Endothelial cell (in vitro differentiated cells): ENCODE data around the gene PIGU. TPM values are rescaled to one million over a fixed set of nuclear protein-coding genes. Genes with fewer than 3 reads are reported as not detected.
"Not testable (repeated sequence)": the region's sequence is repeated elsewhere in the genome, so short reads cannot be mapped to it uniquely, and the experiment has no call there.

Experiments
- DNase-seq: peaks from one replicate; pipeline ENCODE4 v3.0.0; 2021; ENCODE audit warnings: low spot score
- H3K27ac Mint-ChIP-seq: one replicate; pipeline ENCODE4 v1.8.0; 2021; ENCODE audit warnings: mixed read lengths, inconsistent platforms; ENCODE audit not compliant: unreplicated experiment
- H3K27me3 Mint-ChIP-seq: one replicate; pipeline ENCODE4 v1.8.0; 2021; ENCODE audit warnings: mild to moderate bottlenecking, moderate library complexity, mixed read lengths, inconsistent platforms; ENCODE audit not compliant: unreplicated experiment
- H3K36me3 Mint-ChIP-seq: one replicate; pipeline ENCODE4 v1.8.0; 2021; ENCODE audit warnings: mild to moderate bottlenecking, low read depth, mixed read lengths, inconsistent platforms; ENCODE audit not compliant: unreplicated experiment
- H3K4me1 Mint-ChIP-seq: one replicate; pipeline ENCODE4 v1.8.0; 2021; ENCODE audit warnings: mild to moderate bottlenecking, mixed read lengths, inconsistent platforms; ENCODE audit not compliant: unreplicated experiment
- H3K4me3 Mint-ChIP-seq: one replicate; pipeline ENCODE4 v1.8.0; 2021; ENCODE audit warnings: mild to moderate bottlenecking, mixed read lengths, inconsistent platforms; ENCODE audit not compliant: unreplicated experiment
- H3K9me3 Mint-ChIP-seq: one replicate; pipeline ENCODE4 v1.8.0; 2021; ENCODE audit warnings: mixed read lengths, inconsistent platforms; ENCODE audit not compliant: unreplicated experiment
- CTCF ChIP-seq: fragments of 200-600 bp; sonication (generic); IDR thresholded peaks from one replicate; pipeline ENCODE4 v1.5.0; 2021; ENCODE audit warnings: antibody characterized with exemption; ENCODE audit not compliant: unreplicated experiment
- total RNA-seq: library from RNA; stranded (reverse); fragmentation: NEBNext Ultra II Directional; extraction: Animal tissue kit (Norgen Biotek cat#: 25700); gene quantifications from one replicate; pipeline ENCODE4 v1.2.1, GENCODE V29; 2021; ENCODE audit not compliant: unreplicated experiment

PIGU gene
- total RNA-seq, 1 donor from 2014 or later = 16.5 TPM

- H3K36me3 Mint-ChIP-seq = no peaks in the 10 kb centered on the region
- no peak overlapping the region for H3K4me3 Mint-ChIP-seq
- no peak for DNase-seq
- H3K27me3 Mint-ChIP-seq = peaks cover 3% of the 10 kb centered on the region
- no peak for TF ChIP-seq CTCF
- H3K4me1 Mint-ChIP-seq = peaks cover 8% of the 10 kb centered on the region
- no peaks in the 10 kb centered on the region for H3K9me3 Mint-ChIP-seq
- peak overlapping the region; percentile 50 for H3K27ac Mint-ChIP-seq
Measured at GRCh38 chr20:34675561-34675960, 1.3 kb downstream of the PIGU start.

DNA sequence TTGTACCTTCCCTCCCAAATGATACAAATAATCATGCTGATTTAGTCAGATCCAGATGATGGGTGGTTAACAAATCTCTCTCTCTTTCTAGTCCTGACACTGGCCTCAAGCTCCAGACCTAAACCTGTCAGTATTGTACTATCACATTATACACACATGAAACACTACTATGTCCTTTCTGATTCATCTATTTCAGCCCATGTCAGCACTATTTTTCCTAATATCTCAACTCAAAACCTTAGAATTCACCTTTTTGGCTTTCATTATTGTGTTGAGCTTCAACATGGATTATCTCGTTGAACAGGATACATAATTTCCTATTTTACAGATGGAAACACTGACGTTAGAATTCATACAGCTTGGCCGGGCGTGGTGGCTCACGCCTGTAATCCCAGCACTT is 3.5 kb downstream of the PIGU start:
- TF ChIP-seq CTCF = no peak
- H3K4me3 Mint-ChIP-seq = no peak overlapping the region
- H3K27me3 Mint-ChIP-seq = peaks cover 3% of the 10 kb centered on the region
- H3K36me3 Mint-ChIP-seq = peaks cover 3% of the 10 kb centered on the region
- H3K9me3 Mint-ChIP-seq = no peaks in the 10 kb centered on the region
- H3K4me1 Mint-ChIP-seq = peaks cover 8% of the 10 kb centered on the region
- no peak overlapping the region for H3K27ac Mint-ChIP-seq
- no peak for DNase-seq

DNA sequence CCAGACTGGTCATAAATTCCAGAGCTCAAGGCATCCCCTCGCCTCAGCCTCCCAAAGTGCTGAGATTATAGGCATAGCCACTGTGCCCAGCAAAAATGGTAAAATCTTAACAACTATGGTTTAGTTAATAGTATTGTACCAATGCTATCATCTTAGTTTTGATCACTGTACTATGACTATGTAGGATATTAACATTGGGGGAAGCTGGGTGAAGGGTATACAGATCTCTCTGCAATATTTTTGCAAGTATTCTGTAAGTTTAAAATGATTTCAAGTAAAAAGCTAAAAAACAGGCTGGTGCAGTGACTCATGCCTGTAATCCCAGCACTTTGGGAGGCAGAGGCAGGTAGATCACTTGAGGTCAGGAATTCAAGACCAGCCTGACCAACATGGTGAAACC is 7.8 kb downstream of the PIGU start:
- H3K4me3 Mint-ChIP-seq = no peak overlapping the region
- H3K27ac Mint-ChIP-seq = no peak overlapping the region
- no peak for TF ChIP-seq CTCF

GRCh38 chr20:34664751-34665150 is 12.1 kb downstream of the PIGU start:
- H3K9me3 Mint-ChIP-seq = not testable (repeated sequence)

More for the DNA sequence above, 7.8 kb downstream of the PIGU start:
- H3K4me1 Mint-ChIP-seq = no peaks in the 10 kb centered on the region
- no peaks in the 10 kb centered on the region for H3K9me3 Mint-ChIP-seq
- no peaks in the 10 kb centered on the region for H3K27me3 Mint-ChIP-seq
- H3K36me3 Mint-ChIP-seq = peaks cover 3% of the 10 kb centered on the region
- no peak for DNase-seq

GRCh38 chr20:34663213-34663943 is 13.5 kb downstream of the PIGU start:
- no peak for DNase-seq
- H3K27me3 Mint-ChIP-seq = peaks cover 2% of the 10 kb centered on the region
- no peaks in the 10 kb centered on the region for H3K36me3 Mint-ChIP-seq
- no peak for TF ChIP-seq CTCF
- no peak overlapping the region for H3K4me3 Mint-ChIP-seq
- H3K27ac Mint-ChIP-seq = no peak overlapping the region
- no peaks in the 10 kb centered on the region for H3K9me3 Mint-ChIP-seq
- no peaks in the 10 kb centered on the region for H3K4me1 Mint-ChIP-seq

More at GRCh38 chr20:34664751-34665150, 12.1 kb downstream of the PIGU start:
- not testable (repeated sequence) for H3K4me1 Mint-ChIP-seq, H3K27me3 Mint-ChIP-seq, DNase-seq, H3K27ac Mint-ChIP-seq, H3K36me3 Mint-ChIP-seq, H3K4me3 Mint-ChIP-seq

DNA sequence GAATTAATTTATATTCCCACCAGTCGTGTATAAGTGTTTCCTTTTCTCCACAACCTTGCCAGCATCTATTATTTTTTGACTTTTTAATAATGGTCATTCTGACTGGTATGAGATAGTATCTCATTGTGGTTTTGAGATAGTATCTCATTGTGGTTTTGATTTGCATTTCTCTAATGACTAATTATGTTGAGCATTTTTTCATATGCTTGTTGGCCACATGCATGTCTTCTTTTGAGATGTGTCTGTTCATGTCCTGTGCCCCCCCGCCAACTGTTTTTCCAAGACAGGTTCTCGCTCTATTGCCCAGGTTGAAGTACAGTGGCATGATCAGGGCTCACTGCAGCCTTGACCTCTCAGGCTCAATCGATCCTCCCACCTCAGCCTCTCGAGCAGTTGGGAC is 15.1 kb downstream of the PIGU start:
- not testable (repeated sequence) for H3K27ac Mint-ChIP-seq, H3K4me3 Mint-ChIP-seq, H3K9me3 Mint-ChIP-seq, H3K36me3 Mint-ChIP-seq, DNase-seq, H3K27me3 Mint-ChIP-seq, H3K4me1 Mint-ChIP-seq

DNA sequence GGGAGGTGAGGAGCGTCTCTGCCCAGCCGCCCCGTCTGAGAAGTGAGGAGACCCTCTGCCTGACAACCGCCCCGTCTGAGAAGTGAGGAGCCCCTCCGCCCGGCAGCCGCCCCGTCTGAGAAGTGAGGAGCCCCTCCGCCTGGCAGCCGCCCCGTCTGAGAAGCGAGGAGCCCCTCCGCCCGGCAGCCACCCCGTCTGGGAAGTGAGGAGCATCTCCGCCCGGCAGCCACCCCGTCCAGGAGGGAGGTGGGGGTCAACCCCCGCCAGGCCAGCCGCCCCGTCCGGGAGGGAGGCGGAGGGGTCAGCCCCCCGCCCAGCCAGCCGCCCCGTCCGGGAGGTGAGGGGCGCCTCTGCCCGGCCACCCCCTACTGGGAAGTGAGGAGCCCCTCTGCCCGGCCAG is 18.2 kb downstream of the PIGU start:
- not testable (repeated sequence) for H3K27ac Mint-ChIP-seq, H3K27me3 Mint-ChIP-seq, H3K4me3 Mint-ChIP-seq, H3K9me3 Mint-ChIP-seq, H3K36me3 Mint-ChIP-seq, DNase-seq, H3K4me1 Mint-ChIP-seq
